Right ventricle myocardium superior (tissue), 1 donor: ENCODE measurements around the gene LDAF1. TPM values are rescaled to one million over a fixed set of nuclear protein-coding genes. Genes with fewer than 3 reads are reported as not detected.

Experiments used
- ATAC-seq: fragments of 200-7000 bp; cut with Tn5 transposase; one replicate; pipeline ENCODE4 v1.9.1; 2020; ENCODE audit warnings: mild to moderate bottlenecking; ENCODE audit not compliant: poor library complexity
- DNase-seq: peaks from one replicate; pipeline ENCODE4 v3.0.0-alpha.2; 2020
- intact Hi-C: fragments of 100-400 bp; cut with DNase I; formaldehyde crosslinking; loops from one replicate; pipeline ENCODE4 v1.11.2; 2022
- total RNA-seq: library from RNA; stranded (reverse); fragmentation: NEBNext Ultra II Directional; extraction: Animal tissue kit (Norgen Biotek cat#: 25700); gene quantifications from one replicate; pipeline ENCODE4 v1.2.1, GENCODE V29; 2021
- donor health status: DM: no; HTN: yes; CAD: no; lungs with severe emphysema.

LDAF1 gene
- total RNA-seq, 1 donor from 2014 or later: 148 TPM

DNA sequence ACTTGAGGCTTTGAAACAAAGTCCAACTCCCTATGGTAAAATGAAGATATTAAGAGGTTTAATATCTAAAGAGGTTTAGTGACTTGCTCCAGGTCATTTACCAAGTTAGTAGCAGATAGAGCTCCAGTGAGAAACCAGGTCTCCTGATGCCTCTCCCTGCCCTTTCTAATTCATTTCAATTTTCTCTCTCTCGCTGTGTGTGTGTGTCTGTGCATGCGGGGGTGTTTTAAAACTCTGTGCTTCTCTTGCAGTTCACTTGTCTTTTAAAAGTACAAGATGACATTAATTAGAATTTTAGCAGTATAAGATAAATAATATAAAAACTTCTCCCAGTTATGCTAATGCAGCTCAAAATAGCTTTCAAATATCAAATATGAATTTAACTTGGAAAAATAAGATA, 61.1 kb downstream of the LDAF1 start:
- intact Hi-C loops: no loop called here
- DNase-seq (no peak), ATAC-seq (no peak)

DNA sequence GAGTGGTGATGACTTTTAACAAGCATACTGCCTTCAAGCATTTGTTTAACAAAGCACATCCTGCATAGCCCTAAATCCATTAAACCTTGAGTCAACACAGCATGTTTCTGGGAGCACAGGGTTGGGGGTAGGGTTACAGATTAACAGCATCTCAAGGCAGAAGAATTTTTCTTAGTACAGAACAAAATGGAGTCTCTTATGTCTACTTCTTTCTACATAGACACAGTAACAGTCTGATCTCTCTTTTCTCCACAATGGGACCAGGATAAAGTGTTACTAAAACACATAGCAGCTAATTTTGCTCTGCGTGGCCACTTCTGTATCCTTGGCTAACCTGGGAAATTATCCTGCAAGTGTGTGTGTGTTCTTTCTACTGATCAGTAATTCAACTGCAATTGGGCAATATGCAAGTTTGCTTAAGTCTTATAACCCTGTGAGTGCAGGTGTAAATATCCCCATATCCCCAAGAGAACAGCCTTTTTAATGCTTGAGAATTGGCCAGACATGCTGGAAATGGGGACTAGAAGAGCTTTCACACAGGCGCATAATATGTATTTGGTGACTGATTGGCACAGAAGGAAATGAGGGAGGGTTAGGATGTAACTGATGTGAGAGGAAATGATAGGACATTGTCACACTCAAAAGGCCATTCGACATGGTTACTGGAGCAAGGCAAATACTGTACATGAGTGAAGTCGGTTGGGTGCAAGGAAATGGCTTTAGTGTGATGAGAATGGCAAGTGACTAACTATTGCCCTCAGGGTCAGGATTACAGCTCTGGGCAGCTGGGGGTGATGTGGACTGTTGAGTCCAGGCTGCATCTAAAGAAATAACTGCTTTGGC, 64.2 kb downstream of the LDAF1 start:
- no peak for DNase-seq
- ATAC-seq: no peak
- intact Hi-C loops: no loop called here

DNA sequence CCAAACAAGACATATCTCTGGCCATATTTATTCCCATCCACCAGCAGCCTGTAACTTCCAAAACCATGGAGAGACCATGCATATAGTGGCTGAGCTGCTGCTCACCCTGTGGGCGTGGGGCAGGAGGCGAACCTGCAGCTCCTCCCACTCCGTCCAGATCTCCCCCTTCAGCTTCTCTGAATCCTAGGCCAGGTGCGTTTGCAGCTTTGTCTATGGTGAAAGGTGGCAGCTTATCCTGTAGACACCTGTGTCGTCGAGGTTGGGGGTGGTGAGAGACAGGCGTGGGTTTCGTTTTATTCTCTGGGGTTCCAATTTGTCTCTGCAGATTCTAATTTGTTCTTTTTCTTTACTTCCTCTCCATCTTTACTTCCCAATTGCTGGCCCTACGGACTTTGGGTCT, 65.3 kb downstream of the LDAF1 start:
- intact Hi-C loops: no loop called here
- no peak for ATAC-seq
- no peak for DNase-seq

DNA sequence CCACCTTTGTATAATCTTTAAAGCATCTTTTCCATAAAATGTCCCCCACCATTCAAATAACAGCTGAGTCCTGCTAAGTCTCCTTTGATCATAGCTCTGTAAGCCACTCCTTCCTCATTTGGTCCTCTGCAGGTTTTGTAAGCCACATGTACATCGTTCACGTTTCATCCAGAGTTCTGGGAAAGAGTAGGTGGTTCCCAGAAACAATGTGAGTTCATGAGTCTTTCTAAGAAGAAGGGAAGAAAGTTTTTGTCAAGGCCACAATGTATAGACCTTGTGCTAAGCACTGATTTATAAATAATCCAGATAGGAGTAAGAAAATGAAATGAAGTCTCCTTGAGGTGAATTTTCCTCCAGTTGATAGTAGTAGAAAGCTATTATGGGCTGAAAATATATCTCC, 66.3 kb downstream of the LDAF1 start:
- DNase-seq (no peak), ATAC-seq (no peak)
- intact Hi-C loops: no loop called here

DNA sequence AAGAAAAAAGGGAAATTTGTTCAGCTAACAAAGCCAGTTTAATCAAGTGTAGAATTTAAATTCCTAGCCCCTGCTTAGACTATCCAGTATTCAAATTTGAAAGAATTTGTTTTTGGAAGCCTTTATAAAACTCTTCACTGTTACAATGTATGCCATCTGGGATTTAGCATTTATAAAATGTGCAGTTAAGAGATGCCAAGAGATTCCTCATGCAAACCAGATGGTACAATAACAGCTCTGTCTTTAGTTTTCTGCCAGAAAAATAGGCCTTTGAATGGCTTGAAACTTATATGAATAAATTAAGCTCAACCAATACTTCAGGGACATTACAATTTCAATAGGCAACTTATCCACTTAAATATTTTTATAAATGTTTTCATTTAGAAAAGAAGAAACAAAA, 68.3 kb downstream of the LDAF1 start:
- intact Hi-C loops: no loop called here
- ATAC-seq: no peak
- no peak for DNase-seq

DNA sequence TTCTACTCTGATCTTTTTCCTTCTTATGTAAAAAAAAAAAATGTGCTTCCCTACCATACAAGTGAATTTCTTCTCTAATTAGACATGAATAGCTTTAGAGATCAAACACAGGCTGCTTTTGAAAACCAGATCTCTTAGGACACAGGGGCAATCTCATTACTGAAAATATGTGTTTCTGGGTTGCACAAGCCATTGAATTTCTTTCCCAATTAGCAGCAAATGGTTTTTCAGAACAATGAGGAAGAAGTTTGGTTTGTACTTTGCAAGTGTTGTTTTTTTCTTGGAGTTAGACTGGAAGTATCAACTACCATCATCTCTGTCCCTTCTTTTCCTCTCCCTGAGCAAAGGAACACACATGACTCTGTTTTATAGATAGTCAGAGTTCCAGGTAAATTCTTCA, 69.4 kb downstream of the LDAF1 start:
- intact Hi-C loops: no loop called here
- DNase-seq (no peak), ATAC-seq (no peak)

DNA sequence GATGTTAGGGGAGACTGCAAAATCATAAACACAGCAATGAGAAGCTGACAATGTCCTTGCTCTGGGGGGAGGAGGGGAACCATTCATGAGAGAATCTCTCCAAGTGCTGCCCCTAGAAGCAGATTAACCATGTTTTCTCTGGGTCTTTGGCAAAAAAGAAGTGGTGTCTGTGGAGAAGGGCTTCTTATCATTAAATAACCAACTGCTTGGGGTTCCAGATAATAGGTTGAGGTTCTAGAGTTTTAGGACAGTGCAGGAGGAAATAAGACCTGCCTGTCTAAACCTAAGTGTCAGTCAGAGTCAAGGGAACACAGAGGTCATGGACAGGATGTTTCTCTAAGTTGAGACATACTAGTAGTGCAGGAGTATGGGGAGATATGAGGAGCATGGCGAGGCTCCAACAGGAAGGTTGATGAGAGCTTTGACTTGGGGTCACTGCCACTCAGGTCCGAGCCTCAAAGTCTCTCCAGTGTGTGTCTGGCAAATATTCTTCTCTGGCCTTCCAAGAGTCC, 69.9 kb downstream of the LDAF1 start:
- DNase-seq: no peak
- no peak for ATAC-seq
- intact Hi-C loops: no loop called here

Other genes starting within 250 kb of the LDAF1 start
- 0.89 TPM for gene DNAH3, start 7.8 kb upstream of the LDAF1 start, total RNA-seq
- not detected for gene ZP2, start 52.9 kb downstream of the LDAF1 start, total RNA-seq
- not detected for gene ANKS4B, start 75.0 kb downstream of the LDAF1 start, total RNA-seq
- gene CRYM, start 119.6 kb downstream of the LDAF1 start, total RNA-seq: 70.0 TPM